GM21515 (cell line): ENCODE measurements around the gene PCAT6.
"Not testable (repeated sequence)": the region's sequence is repeated elsewhere in the genome, so short reads cannot be mapped to it uniquely, and the experiment has no call there.

Experiments used
- ATAC-seq: cut with Tn5 transposase; IDR thresholded peaks from one replicate; pipeline ENCODE4 v1.9.1; 2021; ENCODE audit not compliant: unreplicated experiment

The PCAT6 gene

DNA sequence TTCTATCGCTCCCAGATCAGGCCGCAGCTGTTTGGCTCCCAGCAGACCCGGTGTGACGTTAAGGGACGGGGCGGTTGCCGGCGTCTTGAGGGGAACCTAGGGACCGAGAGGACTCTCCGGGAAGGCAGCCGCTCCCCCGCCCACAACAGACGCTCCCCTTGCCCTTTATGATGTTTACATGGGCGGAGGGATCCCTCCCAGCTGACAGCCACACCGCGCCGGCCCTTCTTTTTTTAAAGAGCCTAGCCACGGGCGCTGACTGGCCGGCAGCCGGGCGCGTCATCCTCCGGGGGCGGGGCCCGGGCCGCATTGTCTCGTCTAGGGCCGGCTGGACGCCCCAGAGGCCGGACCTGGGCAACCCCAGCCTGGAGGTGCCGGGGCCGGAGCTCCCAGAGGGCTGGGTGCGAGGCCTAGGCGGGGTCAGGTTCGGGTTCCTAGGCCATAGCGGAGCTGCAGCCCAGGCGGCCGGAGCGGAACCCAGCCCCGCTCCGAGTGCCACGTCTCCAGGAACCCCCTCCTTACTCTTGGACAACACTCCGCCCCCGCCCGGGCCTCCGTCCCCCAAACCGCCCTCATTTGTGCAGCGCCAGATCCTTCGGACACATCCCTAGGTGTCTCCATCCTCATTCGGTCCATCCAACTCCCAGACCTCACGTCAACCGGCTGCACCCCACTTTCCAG is at the start of gene PCAT6:
TSS of gene PCAT6 (plus strand) at position 340 of the 681 bp plus-strand sequence.
- peak; percentile 79 for ATAC-seq

DNA sequence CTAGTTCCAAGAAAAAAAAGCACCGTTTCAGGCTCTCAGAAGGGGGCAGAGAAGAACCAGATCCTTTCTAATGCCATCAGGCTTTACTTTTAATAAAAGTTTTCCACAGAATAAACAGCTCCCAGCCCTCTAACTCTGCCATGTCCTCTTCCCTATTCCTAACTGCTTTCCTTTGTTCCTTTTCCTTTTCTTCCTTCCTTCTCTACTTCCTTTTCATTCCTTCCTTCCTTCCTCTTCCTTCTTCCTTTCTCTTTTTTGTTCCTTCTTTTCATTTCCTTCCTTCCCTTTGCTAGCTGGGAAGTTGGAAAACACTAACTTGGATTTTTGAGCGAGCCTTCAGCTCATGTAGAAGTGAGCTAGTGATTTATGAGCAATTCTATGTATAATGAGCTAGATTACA is 48.7 kb upstream of the PCAT6 start:
- no peak for ATAC-seq

DNA sequence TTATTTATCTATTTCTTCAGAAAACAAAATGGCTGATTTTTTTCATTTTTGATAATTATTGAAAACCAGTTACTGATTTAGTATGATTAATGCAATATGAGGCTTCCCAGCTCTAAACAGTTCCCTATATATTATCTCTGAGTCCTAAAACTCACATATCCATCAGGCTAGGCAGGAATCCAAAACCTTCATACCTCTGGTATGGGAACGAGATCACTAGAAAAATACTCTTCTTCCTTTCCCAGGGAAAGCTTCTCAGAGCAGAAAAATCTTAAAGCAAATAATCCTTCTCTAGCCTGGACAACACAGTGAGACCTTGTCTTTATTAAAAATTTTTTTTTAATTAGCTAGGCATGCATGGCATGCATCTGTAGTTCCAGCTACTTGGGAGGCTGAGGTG is 45.0 kb upstream of the PCAT6 start:
- no peak for ATAC-seq

DNA sequence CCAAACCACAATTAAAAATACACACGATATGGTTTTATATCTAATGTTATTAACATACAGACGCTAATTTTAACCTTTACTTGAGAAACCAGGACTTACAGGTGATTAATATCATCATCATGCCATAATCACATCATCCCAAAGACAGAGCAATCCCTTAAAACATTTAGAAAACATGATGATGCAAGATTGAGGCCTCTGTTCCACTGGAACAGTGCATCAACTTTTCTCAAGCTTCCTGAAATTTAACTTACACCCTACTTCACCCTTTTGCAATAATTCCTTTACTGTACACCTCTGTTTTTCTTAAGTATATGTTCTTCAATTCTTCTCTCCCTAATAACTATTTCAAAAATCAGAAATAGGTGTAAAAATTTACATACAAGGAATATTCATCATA is 40.6 kb upstream of the PCAT6 start:
- no peak for ATAC-seq

DNA sequence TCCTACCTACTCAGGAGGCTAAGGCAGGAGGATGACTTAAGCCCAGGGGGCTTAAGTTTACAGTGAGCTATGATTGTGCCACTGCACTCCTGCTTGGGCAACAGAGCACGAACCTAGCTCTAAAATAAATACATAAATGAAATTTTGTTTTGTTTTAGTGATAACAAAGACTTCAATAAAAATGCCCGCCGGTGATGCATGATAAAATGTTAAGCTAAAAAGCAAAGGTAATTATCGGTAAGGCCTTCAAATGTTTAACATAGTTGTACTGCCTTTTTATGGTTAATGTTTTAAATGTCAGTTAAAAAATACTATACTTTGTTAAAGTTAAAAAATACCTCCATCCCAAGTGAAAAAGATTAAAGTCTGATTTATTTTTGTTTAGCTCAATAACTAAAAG is 29.6 kb upstream of the PCAT6 start:
- ATAC-seq, result no peak

DNA sequence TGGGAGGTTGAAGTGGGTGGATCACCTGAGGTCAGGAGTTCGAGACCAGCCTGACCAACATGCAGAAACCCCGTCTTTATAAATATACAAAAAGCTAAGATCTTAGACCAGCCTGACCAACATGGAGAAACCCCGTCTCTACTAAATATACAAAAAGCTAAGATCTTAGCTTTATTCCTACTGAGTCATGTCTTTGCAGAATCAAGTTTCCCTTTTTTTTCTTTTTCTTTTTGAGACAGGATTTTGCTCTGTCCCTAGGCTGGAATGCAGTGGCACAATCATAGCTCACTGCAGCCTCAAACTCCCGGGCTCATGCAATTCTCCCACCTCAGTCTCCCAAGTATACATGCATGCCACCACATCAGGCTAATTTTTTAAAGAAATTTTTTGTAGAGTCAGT is 23.9 kb upstream of the PCAT6 start:
- no peak for ATAC-seq

DNA sequence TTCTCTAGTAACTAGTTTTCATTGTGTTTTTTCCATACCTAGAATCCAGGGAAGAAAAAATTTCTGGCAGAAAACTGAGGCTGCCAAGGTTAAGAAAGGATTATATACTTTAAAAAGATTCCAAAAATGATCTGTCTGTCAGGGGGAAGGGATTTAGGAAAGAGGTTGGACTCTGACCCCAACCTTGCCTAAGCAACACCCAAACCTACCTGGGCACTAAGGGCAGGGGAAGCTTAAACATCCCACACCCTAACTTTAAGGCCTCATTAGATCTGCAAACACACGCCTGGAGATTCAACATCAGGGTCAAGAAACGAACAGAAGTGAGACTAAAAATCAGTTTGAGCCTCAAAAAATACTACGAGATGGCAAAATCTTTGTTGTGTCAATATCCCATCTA is 22.0 kb upstream of the PCAT6 start:
- ATAC-seq, result no peak

DNA sequence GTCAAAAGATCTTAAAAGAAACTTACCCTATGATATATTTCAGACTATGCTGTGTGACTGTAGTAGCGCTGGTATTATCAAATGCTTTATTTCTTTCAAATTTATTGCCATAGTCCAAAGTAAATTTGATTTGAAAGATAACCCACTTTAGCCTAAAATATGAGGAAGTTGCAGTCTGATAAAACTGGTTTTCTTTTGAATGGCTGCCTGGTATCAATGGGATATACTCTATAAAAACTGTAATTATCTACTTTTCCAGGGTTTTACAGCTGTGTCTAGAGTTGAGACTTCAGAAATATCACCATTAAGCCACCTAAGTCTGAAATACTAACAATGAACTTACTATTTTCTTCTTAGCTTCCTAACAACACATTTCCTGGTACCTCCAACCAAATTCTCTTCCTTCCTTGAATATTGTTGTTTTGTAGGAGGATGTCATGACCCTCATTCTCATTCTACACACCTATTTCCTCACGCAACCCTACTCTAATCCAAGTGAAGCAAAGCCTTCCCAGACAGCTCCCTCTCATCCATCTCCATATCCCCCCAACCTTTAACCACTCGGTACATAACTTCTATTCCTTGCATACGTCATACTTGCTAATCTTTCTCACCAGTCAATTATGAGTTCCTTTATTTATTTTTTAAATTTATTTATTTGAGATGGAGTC is 19.5 kb upstream of the PCAT6 start:
- no peak for ATAC-seq

DNA sequence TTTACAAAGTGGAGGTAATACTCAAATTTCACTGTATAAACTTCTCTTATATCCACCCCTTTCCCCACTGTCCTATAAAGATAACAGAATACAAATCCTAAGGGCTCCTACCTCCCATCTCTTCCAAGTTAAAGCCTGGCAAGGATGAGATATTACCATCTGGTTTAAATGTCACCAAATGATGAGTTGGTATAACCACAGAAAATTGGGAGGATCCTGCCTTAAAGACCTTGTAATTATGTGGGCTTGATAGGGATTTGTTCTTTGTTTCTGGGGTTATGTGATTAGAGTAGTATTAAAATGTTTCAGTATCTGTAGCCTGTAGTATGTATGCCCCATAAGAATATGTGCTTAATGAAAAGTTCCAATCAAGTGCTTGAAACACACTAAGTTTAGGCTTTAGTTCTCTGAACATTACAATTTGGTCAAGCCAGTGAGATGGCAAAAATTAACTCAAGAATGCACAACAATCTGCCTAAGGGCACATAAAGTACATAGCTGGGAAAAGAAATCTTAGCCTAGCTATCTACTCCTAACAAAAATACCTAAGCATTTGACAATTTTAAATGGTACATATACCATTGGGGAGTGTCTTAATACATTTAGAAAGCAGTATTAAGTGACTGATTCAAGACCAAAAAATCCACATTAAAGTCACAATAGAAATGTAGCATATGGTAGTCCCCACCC is 16.6 kb upstream of the PCAT6 start:
- no peak for ATAC-seq

DNA sequence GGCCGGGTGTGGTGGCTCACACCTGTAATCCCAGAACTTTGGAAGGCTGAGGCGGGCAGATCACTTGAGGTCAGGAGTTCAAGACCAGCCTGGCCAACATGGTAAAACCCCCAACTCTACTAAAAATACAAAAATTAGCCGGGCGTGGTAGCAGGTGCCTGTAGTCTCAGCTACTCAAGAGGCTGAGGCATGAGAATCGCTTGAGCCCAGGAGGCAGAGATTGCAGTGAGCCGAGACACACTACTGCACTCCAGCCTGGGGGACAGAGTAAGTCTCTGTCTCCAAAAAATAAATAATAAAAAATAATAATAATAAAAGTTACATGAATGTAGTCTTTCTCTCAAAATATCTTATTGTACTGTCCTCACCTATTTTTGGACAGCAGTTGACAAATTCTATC is 15.8 kb upstream of the PCAT6 start:
- not testable (repeated sequence) for ATAC-seq

DNA sequence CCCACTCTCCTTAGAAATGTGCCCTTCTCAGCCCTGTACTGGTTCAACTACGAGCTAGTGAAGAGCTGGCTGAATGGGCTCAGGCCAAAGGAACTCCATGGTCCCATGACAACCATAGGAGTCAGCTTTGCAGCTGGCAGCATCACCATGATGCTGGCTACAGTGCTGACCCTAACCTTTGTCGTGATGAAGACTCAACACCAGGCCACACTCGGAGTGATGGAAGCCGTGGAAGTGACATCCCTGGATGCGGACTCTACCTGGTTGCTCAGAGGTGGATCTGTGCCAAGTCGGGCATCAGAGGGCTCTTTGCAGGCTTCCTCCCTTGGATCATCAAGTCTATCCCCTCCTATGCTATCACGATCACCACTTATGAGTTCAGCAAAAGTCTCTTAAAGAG is 14.1 kb upstream of the PCAT6 start:
- ATAC-seq, result no peak

DNA sequence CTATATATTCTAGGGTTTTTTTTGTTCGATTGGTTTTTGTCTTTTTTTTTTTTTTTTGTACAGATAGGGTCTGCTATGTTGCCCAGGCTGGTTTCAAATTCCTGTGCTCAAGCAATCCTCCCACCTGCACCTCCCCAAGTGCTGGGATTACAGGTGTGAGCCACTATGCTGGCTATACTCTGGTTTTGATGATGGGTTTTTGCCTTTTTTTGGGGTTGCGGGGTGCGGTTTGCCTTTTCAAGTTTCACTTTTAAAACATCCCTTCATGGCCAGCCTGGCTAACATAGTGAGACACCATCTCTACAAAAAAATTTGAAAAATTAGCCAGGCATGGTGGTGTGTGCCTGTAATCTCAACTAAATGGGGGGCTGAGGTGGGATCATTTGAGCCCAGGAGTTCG is 12.5 kb upstream of the PCAT6 start:
- ATAC-seq, result no peak

DNA sequence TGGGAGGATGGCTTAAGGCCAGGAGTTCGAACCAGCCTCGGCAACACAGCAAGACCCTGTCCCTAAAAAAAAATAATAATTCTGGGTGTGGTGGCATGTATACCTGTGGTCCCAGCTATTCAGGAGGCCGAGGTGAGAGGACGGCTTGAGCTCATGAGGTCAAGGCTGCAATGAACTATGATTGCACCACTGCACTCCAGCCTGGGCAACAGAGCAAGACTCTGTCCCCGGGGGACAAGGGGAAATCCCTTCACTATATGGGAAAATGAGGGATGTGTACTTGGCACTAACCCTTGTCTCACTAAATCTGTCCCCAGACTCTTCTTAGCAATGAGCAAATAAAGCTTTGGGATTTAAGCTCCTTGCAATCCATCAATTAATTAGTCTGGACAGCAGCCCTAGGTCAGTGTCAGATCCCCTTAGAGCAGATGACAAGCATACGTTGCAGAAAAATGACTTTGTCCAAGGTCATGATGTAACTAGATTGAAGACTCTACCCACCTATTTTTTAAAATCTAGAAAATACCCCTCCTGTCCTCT is 11.9 kb upstream of the PCAT6 start:
- ATAC-seq, result no peak

DNA sequence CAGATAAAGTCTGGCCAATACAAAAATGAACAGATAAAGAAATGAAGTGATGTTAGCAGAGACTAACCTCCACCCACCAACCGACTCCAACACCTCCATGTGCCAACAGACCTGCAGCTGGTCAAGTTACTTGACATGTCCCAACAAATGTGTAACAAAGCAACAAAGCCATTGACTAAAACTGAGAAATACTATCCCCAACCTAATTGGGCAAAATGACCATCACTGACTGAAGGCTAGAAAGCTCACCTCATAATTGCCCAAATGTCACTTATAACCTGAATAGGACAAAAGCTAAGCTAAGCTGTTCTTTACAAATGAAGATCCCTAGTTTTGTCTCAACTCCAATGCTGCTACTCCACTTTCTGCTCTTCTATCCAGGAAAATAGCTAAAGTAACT is 10.0 kb upstream of the PCAT6 start:
- no peak for ATAC-seq

DNA sequence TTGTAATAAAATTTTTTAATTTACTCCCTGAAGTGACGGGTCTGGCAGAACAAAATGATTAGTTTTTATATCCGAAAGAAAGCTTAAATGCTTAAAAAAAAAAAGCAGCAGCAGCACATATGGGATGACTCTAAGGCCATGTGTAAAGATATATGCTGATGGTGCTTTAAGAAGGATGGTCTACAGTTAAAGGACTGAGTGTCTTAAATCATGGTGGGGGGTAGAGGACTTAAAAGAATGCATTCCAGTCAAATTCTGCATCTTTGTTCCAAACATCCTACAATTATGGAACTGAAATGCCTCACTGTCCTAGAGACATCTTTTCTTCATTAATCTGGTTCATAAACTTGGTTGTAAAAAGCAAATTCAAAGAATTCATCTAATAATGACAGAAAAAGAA is 9.6 kb upstream of the PCAT6 start:
- no peak for ATAC-seq

DNA sequence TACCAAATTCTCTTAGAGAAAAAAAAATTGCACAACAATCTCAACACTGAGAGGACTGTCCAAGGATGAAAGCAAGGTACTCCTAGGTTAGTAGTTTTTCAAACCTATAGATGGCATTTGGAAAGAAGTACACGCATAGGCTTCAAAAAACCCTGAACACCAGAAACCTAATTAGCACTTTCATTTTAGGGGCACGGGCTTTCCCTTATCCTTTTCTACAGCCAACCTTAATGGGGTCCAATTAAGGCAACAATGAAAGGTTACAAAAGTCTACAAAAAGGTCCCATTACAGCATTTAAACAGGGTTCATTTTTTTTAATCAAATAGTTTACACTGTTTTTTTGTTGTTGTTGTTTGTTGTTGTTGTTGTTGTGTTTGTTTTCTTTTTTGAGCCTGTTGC is 8.7 kb upstream of the PCAT6 start:
- no peak for ATAC-seq

DNA sequence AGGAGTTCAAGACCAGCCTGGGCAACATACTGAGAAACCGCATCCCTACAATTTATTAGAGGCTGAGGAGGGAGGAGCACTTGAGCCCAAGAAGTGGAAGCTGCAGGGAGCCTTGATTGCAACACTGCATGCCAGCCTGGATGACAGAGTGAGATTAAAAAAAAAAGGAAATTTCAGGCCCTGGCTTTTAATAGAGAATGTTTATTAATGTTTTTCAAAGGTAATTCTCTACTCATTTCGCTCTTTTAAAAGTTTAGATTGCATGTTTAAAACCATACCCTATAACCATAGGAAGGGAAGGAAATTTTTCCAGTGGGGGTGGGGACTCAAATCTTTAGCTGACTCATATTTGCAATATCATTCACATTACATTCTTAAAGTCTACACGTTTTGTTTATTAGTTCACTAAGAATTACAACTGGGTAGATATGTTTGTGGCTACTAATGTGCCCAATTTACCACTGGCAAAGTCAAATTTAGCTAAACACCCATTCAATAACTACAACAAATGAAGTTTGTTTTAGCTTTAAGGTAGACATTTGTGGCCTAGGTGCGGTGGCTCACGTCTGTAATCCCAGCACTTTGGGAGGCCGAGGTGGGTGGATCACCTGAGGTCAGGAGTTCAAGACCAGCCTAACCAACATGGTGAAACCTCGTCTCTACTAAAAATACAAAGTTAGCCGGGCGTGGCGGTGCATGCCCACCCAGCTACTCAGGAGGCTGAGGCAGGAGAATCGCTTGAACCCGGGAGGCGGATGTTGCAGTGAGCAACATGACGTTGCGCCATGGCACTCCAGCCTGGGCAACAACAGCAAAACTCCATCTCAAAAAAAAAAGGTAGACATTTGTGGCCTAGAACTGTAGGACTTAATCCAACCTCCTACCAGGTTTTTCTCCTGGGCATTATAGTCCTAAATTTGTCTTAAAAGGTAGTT is 7.5 kb upstream of the PCAT6 start:
- no peak for ATAC-seq

DNA sequence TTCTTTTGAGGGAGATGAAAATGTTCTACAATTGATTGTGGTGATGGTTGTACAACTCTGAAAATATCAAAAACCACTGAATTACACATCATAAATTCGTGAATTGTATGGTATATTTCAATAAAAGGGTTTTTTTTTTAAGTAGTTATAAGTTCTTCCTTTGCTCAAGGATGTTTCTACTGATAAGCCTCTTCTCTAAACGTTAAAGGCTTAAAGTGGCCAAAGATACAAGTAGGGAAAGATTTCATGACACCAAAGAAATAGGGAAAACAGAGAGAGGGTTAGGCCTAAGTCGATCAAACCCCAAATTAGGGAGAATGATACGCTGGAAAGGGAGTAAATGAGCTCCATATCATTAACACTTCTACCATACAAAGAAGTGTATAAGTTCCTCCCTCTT is 6.6 kb upstream of the PCAT6 start:
- no peak for ATAC-seq

DNA sequence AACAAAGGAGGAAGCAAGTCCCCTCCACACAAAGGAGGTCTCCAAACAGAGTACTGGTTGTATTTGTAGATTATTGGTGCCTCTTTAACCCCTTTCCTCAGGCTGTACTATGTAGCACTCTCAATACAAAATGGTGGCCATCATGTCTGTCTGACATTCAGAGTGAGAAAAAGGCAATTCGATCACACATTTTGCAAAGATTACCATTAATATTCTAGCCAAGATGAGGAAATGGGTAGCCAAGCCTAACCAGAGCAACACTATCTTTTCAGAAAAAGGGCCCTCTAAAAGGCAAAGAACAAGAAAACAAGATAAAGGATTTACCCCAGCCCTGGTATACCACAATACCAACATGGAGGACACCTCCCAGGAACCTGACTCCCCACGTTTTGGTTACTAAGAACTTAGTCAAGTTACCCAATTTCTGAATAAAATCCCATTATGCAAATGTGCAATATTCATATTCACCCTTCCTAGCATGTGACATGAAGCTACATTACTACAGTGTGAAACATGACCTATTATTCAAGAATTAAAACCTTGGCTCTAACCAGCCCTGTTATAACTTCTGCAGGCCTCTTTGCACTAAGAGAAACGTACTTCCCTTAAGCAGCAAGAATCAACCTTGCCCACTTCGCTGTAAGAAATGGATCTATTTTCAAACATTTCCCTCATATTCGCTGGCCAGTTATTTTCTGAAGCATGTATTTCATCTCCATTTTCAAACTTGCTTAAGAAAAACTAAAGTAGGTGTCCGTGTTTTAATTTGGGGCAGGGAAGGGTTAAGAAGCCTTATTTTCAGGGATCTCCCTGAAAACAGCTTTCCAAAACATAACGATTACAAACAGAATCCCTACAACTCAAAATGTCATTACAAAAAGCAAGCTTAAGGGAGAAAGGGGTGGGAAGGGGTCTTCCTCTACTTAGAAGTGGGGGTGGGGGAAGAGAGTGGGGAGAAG is 4.6 kb upstream of the PCAT6 start:
- no peak for ATAC-seq
